Measurements from ENCODE around the gene ZNF785.

GRCh38 chr16:30533748-30534367 lies 51.6 kb downstream of the ZNF785 start:
- TF ChIP-seq GATA2 (IDR thresholded peaks at IDR 0.05; ENCODE audit: low read depth, low read length) (no peak), GATA3 (IDR thresholded peaks at IDR 0.05; ENCODE audit: low read depth, low read length) (no peak)

Measured in SH-SY5Y (cell line).